Fibroblast of the aortic adventitia (primary cell): ENCODE results near the gene FLAD1. TPM values are rescaled to one million over a fixed set of nuclear protein-coding genes. Genes with fewer than 3 reads are reported as not detected.
"Not testable (repeated sequence)": the region's sequence is repeated elsewhere in the genome, so short reads cannot be mapped to it uniquely, and the experiment has no call there.

ENCODE experiments used
- DNase-seq: peaks from one replicate; pipeline ENCODE4 v3.0.0-alpha.2; 2010; ENCODE audit warnings: low read depth
- H3K4me3 ChIP-seq: 2 replicates; pipeline ENCODE4 v1.5.1; 2011; ENCODE audit warnings: low read depth, mild to moderate bottlenecking, control low read depth, low read length, moderate library complexity
- total RNA-seq: library from RNA; depleted of rRNA; stranded (reverse); fragments of >200 nt; gene quantifications from 2 replicates; pipeline ENCODE4 v1.2.3, GENCODE V29; 2012; ENCODE audit warnings: low replicate concordance
- TF ChIP-seq, protein P1 (sequence below): IDR thresholded peaks from 2 replicates; pipeline ENCODE4 v1.5.1; 2011; ENCODE audit warnings: mild to moderate bottlenecking, low read length, control low read depth, inconsistent platforms; ENCODE audit not compliant: insufficient read depth

The FLAD1 gene
- total RNA-seq, 1 donor = 17.7 TPM

DNA sequence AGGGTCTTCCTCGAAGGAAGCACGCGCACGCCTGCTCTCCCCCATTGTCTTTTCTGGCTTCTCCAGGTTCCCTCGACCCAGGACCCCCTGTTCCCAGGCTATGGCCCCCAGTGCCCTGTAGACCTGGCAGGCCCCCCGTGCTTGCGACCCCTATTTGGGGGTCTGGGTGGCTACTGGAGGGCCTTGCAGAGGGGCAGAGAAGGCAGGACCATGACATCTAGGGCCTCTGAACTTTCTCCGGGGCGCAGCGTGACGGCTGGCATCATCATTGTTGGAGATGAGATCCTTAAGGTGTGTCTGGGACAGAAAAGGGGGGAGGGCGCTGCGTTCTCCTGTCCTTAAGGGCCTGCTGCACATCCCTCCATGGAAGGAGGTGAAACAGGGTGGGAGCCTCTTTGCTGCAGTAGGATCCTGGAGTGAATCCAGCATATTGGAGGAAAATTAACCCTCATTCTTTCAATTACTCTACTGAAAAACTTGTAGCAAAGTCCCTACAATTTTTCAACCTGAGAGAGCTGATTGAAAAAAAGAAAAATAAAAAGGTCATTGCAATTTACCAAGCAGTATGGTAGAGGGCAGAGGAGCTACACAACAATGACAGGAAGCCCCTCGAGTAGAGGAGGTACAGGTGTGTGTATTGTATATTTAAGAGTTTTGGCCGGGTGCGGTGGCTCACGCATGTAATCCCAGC is 777 bp downstream of the FLAD1 start:
- H3K4me3 ChIP-seq = peak overlapping the region; percentile 97
- TF ChIP-seq, protein P1, sequence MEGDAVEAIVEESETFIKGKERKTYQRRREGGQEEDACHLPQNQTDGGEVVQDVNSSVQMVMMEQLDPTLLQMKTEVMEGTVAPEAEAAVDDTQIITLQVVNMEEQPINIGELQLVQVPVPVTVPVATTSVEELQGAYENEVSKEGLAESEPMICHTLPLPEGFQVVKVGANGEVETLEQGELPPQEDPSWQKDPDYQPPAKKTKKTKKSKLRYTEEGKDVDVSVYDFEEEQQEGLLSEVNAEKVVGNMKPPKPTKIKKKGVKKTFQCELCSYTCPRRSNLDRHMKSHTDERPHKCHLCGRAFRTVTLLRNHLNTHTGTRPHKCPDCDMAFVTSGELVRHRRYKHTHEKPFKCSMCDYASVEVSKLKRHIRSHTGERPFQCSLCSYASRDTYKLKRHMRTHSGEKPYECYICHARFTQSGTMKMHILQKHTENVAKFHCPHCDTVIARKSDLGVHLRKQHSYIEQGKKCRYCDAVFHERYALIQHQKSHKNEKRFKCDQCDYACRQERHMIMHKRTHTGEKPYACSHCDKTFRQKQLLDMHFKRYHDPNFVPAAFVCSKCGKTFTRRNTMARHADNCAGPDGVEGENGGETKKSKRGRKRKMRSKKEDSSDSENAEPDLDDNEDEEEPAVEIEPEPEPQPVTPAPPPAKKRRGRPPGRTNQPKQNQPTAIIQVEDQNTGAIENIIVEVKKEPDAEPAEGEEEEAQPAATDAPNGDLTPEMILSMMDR = no peak
- no peak for DNase-seq

DNA sequence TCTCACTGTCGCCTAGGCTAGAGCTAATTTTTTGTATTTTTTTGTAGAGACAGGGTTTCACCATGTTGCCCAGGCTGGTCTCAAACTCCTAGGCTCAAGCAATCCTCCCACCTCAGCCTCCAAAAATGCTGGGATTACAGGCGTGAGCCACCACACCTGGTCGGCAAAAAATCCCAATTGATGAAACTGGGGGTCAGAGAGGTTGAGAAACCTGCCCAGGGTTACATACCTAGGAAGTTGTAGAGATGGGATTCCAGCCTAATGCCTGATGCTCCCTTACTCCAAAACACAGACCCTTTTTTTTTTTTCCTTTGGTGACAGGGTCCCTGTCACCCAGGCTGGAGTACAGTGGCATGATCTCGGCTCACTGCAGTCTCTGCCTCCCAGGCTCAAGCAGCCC is 3.6 kb downstream of the FLAD1 start:
- H3K4me3 ChIP-seq, DNase-seq: not testable (repeated sequence)

DNA sequence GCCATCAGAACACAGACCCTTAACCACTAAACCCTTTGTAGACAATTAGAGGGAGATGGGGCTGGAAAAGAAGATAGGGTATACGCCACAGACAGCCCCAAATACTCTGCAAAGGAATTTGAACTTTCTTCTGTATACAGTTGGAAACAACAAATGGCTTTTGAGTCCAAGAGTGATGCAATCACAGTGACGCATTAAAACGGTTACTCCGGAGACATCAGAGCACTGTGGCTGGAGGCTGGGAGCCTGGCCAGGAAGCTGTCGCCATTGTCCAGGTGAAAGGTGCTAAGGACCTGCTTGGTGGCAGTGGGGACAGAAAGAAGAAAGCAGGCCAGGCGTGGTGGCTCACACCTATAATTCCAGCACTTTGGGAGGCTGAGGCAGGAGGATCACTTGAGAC is 4.2 kb downstream of the FLAD1 start:
- peak; percentile 34 for DNase-seq
- TF ChIP-seq, protein P1 = no peak

DNA sequence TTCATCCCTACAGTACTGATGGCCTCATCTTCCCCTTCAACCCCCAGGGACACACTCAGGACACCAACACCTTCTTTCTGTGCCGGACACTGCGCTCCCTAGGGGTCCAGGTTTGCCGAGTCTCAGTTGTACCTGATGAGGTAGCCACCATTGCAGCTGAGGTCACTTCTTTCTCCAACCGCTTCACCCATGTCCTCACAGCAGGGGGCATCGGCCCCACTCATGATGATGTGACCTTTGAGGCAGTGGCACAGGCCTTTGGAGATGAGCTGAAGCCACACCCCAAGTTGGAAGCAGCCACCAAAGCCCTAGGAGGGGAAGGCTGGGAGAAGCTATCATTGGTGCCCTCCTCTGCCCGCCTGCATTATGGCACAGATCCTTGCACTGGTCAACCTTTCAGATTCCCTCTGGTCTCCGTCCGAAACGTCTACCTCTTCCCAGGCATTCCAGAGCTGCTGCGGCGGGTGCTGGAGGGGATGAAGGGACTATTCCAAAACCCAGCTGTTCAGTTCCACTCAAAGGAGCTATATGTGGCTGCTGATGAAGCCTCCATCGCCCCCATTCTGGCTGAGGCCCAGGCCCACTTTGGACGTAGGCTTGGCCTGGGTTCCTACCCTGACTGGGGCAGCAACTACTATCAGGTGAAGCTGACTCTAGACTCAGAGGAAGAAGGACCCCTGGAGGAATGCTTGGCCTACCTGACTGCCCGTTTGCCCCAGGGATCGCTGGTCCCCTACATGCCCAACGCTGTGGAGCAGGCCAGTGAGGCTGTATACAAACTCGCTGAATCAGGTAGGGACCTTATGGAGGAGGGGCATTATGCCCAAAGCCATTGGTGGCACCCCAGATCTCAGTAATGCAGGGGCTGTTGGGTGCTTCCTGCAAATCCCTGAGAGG is 5.2 kb downstream of the FLAD1 start:
- TF ChIP-seq, protein P1 = no peak
- DNase-seq = no peak
- no peak overlapping the region for H3K4me3 ChIP-seq

More for the DNA sequence above, 4.2 kb downstream of the FLAD1 start:
- no peak overlapping the region for H3K4me3 ChIP-seq

DNA sequence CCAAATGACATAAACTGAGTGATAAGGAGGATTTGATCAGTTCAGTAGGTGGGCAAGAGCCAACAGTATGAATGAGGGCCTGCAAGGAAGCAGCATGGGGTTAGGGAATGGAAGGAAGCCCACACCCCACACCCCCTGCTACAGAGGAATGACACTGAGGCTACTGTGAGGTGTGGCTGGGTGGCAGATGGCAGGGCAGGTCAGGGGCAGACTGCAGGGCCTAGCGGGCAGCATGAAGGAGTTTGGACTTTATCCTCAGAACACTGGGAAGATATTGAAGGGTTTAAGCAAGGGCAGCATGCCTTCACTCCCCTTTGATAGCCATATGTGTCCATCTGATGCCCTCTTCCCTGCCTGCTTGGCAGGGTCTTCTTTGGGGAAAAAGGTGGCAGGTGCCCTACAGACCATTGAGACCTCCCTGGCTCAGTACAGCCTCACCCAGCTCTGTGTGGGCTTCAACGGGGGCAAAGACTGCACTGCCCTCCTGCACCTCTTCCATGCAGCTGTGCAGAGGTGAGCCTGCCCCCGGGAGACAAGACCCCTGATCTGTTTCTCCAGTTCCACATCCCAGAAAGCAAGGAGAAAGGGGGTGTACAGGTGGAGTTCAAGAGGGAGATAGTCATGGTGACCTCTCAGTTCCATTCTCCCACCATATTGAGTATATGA is 6.2 kb downstream of the FLAD1 start:
- TF ChIP-seq, protein P1 = no peak
- no peak for DNase-seq
- no peak overlapping the region for H3K4me3 ChIP-seq

DNA sequence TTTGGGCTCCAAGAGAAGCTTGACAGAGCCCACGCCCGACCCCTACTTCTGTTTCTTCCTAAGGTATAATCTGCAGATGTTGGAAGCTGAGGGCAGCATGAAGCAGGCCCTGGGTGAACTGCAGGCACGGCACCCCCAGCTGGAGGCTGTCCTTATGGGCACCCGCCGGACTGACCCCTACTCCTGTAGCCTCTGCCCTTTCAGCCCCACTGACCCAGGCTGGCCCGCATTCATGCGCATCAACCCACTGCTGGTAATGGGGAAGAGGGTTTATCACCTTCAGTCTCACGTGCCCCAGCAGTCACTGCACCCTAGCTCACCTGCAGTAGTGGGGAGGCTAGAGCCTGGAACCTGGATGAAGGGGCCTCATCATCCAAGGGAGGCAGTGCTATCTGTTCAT is 7.1 kb downstream of the FLAD1 start:
- TF ChIP-seq, protein P1 = no peak
- no peak for DNase-seq
- H3K4me3 ChIP-seq = no peak overlapping the region
